ENCODE results near the gene PRDM15. TPM values are rescaled to one million over a fixed set of nuclear protein-coding genes. Genes with fewer than 3 reads are reported as not detected.

PRDM15 gene
- total and polyA plus RNA-seq, 2 experiments from 2014 or later = 2.3 to 4.2 TPM

DNA sequence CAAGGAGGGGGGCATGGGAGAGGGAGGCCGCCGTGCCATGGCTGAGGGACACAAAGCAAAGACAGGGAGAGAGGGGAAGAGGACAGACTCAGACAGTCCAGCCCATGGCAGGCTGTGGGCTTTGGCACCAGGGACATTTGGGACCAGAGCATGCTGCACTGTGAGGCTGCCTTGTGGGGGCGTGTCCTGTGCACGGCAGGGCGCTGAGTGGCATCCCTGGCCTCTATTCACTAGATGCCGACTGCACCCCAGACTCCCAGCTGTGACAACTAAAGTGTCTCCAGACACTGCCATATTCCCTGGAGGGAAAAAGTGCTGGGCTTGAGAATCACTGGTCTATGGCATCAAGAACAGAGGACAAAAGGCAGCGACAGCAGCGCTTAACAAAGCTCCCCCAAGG lies 18.6 kb upstream of the PRDM15 start:
- Histone ChIP-seq H3K4me3 (no peak overlapping the region), H3K9me2 (ENCODE audit: insufficient read depth) (no peaks in the 10 kb centered on the region), H4K20me1 (ENCODE audit: insufficient read depth) (no peaks in the 10 kb centered on the region), H3K36me3 (ENCODE audit: low read depth) (no peaks in the 10 kb centered on the region; the same call in 1 of the 2 replicates), H3K27me3 (replicated peaks; ENCODE audit: insufficient read depth) (no peaks in the 10 kb centered on the region), H2AFZ (no peak overlapping the region), H3K79me2 (ENCODE audit: insufficient read depth) (no peaks in the 10 kb centered on the region), H3K9me3 (ENCODE audit: low read depth) (no peaks in the 10 kb centered on the region), H3F3A (ENCODE audit: insufficient read depth) (no peaks in the 10 kb centered on the region), H3K9ac (no peak overlapping the region), H3K4me2 (ENCODE audit: unreplicated experiment) (no peak overlapping the region), H3K4me1 (ENCODE audit: insufficient read depth) (no peaks in the 10 kb centered on the region), H3K27ac (no peak overlapping the region)
- in situ Hi-C loops (cut with MboI) = no loop called here
- 94 to 96% methylated on average over 8 of the region's 8 CpGs for WGBS, 2 experiments (ENCODE audit: low coverage in 1 of 2, low lambda C conversion rate in 2 of 2, missing lambda C conversion rate in 2 of 2)
- no peak for DNase-seq
- no peak for TF ChIP-seq EZH2 (IDR thresholded peaks at IDR 0.05; ENCODE audit: insufficient read depth, poor library complexity, severe bottlenecking)
- no peak for TF ChIP-seq EZH2phosphoT487 (IDR thresholded peaks at IDR 0.05; ENCODE audit: insufficient read depth, low read depth)

DNA sequence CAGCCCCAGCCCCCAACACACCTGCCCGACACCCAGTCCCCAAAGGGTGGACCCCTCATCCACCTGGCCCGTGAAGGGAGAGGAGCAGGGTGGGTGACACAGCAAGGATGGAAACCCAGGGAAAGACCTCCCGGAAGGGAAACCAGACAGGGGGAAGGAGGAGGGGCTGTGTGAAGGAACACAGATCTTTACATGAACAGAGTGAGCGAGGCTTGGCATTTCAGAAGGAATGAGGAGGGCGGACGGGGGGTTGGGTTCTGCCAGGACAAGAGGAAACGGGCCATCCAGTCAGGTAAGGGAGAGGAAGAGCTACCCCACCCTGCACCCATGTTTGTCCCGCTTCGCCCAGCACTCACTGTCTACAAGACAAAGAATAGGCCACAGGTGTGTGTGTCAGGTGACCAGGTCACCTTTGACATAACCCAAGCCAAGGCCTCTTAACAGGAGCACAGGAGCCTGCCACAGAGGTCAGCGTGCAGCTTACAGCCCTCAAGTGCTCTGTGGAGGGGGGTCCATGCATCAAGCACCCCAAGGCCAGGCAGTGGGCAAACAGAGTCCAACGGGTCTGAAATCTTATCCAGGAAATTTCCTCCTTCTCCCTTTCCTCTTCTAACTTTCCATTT lies 18.0 kb upstream of the PRDM15 start:
- Histone ChIP-seq H3K79me2 (ENCODE audit: insufficient read depth) (no peaks in the 10 kb centered on the region), H3K9ac (no peak overlapping the region), H3F3A (ENCODE audit: insufficient read depth) (no peaks in the 10 kb centered on the region), H2AFZ (no peak overlapping the region), H3K4me3 (no peak overlapping the region), H3K27ac (no peak overlapping the region), H3K9me3 (ENCODE audit: low read depth) (no peaks in the 10 kb centered on the region), H3K4me2 (ENCODE audit: unreplicated experiment) (no peak overlapping the region), H3K4me1 (ENCODE audit: insufficient read depth) (no peaks in the 10 kb centered on the region), H3K36me3 (ENCODE audit: low read depth) (no peaks in the 10 kb centered on the region; the same call in 1 of the 2 replicates), H3K9me2 (ENCODE audit: insufficient read depth) (no peaks in the 10 kb centered on the region), H4K20me1 (ENCODE audit: insufficient read depth) (no peaks in the 10 kb centered on the region), H3K27me3 (replicated peaks; ENCODE audit: insufficient read depth) (no peaks in the 10 kb centered on the region)
- in situ Hi-C loops (cut with MboI) = no loop called here
- no peak for DNase-seq
- 87 to 92% methylated on average over 9 to 11 of the region's 11 CpGs for whole genome bisulfite sequencing, 2 experiments (ENCODE audit: low coverage in 1 of 2, low lambda C conversion rate in 2 of 2, missing lambda C conversion rate in 2 of 2)
- TF ChIP-seq EZH2 (IDR thresholded peaks at IDR 0.05; ENCODE audit: insufficient read depth, poor library complexity, severe bottlenecking) (no peak), EZH2phosphoT487 (IDR thresholded peaks at IDR 0.05; ENCODE audit: insufficient read depth, low read depth) (no peak)

DNA sequence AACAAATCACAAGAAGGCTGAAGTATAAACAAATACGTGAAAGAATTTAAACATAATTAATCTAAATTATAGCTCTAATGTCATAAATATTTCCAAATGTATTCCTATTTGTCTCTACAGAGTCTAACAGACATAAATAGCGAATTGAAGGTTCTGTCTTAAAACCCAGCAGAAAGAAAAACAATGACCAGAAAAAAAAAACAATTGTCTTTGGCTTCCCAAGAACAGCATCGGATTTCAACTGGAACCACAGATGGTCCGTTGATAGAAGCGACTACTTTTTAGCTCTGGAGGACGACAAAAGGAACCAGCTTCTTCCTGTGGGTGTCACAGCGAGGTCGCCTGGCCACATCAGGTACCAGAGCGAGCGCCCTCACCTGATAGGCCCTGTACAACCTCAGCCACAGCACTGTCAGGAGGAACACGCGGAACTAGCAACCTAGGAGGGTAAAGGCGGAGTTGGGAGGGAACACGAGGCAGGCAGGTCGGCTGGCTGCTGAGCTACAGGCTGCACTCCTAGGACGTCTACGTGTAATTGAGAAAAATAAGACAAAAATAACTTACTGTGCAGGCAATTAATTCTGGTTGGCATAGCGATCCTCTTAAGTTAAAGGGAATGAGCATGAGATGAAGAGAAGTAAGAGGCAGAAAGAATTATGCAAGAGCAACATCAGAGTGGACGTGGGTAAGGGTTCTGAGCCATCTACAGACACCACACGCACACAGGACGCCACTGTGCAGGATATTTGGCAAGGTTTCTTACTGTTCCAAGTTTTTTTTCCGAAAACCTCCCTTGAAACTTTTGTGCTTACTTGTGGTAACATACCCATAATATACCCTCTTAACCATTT lies 16.7 kb upstream of the PRDM15 start:
- 90 to 91% methylated on average over 22 of the region's 22 CpGs for WGBS, 2 experiments (ENCODE audit: low coverage in 1 of 2, low lambda C conversion rate in 2 of 2, missing lambda C conversion rate in 2 of 2)
- H3K9me3 ChIP-seq (ENCODE audit: low read depth) = no peaks in the 10 kb centered on the region
- H3K9me2 ChIP-seq (ENCODE audit: insufficient read depth) = no peaks in the 10 kb centered on the region
- no peaks in the 10 kb centered on the region for H4K20me1 ChIP-seq (ENCODE audit: insufficient read depth)
- in situ Hi-C loops (cut with MboI) = no loop called here
- no peak overlapping the region for H3K4me3 ChIP-seq
- H2AFZ ChIP-seq = no peak overlapping the region
- H3K27me3 ChIP-seq (replicated peaks; ENCODE audit: insufficient read depth) = no peaks in the 10 kb centered on the region
- H3K4me1 ChIP-seq (ENCODE audit: insufficient read depth) = no peaks in the 10 kb centered on the region
- H3K79me2 ChIP-seq (ENCODE audit: insufficient read depth) = no peaks in the 10 kb centered on the region
- no peak for DNase-seq
- no peak overlapping the region for H3K9ac ChIP-seq
- H3K36me3 ChIP-seq (ENCODE audit: low read depth) = no peaks in the 10 kb centered on the region
- no peaks in the 10 kb centered on the region for H3F3A ChIP-seq (ENCODE audit: insufficient read depth)
- H3K4me2 ChIP-seq (ENCODE audit: unreplicated experiment) = no peak overlapping the region
- TF ChIP-seq EZH2 (IDR thresholded peaks at IDR 0.05; ENCODE audit: insufficient read depth, poor library complexity, severe bottlenecking) = no peak
- no peak for TF ChIP-seq EZH2phosphoT487 (IDR thresholded peaks at IDR 0.05; ENCODE audit: insufficient read depth, low read depth)
- no peak overlapping the region for H3K27ac ChIP-seq

DNA sequence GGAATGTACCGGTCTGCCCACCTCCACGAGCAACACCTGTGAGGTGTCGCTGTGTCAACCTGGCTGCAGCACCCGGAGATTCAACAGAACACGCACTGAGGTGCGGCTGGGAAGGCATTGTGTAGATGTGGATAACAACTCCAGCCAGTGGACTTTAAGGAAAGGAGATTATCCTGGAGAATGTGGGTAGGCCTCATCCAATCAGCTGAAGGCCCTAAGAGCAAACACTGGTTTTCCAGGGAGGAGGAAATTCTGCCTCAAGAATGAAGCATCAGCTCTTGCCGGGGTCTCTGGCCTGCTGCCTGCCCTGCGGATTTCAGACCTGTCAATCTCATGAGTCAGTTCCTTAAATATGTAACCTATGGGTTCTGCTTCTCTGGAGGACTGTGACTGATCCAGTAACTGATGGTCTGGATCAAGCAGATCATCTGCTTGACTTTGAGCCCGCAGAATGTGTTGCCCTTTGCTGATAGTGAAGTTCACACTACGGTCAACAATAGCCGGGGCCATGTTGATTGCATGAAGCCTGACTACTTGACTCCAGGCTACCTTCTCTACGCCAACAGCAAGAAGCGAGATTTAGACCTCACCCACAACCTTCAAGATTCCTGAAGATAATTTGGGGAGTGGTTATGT lies 15.9 kb upstream of the PRDM15 start:
- H3K79me2 ChIP-seq (ENCODE audit: insufficient read depth) = no peaks in the 10 kb centered on the region
- in situ Hi-C loops (cut with MboI) = no loop called here
- no peaks in the 10 kb centered on the region for H3K36me3 ChIP-seq (ENCODE audit: low read depth)
- H3K9me2 ChIP-seq (ENCODE audit: insufficient read depth) = no peaks in the 10 kb centered on the region
- H3K4me3 ChIP-seq = no peak overlapping the region
- no peak overlapping the region for H3K4me2 ChIP-seq (ENCODE audit: unreplicated experiment)
- WGBS, 2 experiments (ENCODE audit: low coverage in 1 of 2, low lambda C conversion rate in 2 of 2, missing lambda C conversion rate in 2 of 2) = 82 to 86% methylated on average over 13 of the region's 13 CpGs
- H3K9ac ChIP-seq = no peak overlapping the region
- no peak overlapping the region for H3K27ac ChIP-seq
- H3K4me1 ChIP-seq (ENCODE audit: insufficient read depth) = no peaks in the 10 kb centered on the region
- H3K27me3 ChIP-seq (replicated peaks; ENCODE audit: insufficient read depth) = no peaks in the 10 kb centered on the region
- TF ChIP-seq EZH2phosphoT487 (IDR thresholded peaks at IDR 0.05; ENCODE audit: insufficient read depth, low read depth) (no peak), EZH2 (IDR thresholded peaks at IDR 0.05; ENCODE audit: insufficient read depth, poor library complexity, severe bottlenecking) (no peak)
- no peak for DNase-seq
- H4K20me1 ChIP-seq (ENCODE audit: insufficient read depth) = no peaks in the 10 kb centered on the region
- H2AFZ ChIP-seq = no peak overlapping the region
- H3F3A ChIP-seq (ENCODE audit: insufficient read depth) = no peaks in the 10 kb centered on the region
- no peaks in the 10 kb centered on the region for H3K9me3 ChIP-seq (ENCODE audit: low read depth)
